GM19395 (cell line): Measurements from ENCODE around the gene CCP110.
A peak's percentile ranks its signal among the peaks of the same experiment; 100 is the strongest.

Source experiments
- ATAC-seq: cut with Tn5 transposase; IDR thresholded peaks from one replicate; pipeline ENCODE4 v1.9.1; 2021; ENCODE audit warnings: mild to moderate bottlenecking, moderate library complexity; ENCODE audit not compliant: unreplicated experiment

Gene CCP110

DNA sequence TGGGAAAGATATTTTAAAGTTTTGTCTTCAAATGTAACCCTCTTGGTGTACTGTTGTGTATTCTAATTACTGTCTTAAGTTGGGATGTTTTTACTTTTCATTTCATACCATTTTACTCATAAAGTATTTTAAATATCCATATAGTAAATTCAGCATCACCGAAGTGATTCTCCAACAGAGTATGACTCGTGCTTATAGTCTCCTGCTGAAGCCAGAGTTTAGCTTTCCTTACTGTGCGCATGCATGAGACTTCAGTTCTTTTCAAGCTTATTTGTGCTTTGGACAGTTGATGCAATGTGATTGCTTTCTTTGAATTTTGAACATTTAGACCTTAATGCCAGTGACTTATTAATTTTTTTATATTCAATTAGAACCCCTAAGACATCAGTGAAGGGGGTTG, 24.4 kb downstream of the CCP110 start:
- no peak for ATAC-seq

DNA sequence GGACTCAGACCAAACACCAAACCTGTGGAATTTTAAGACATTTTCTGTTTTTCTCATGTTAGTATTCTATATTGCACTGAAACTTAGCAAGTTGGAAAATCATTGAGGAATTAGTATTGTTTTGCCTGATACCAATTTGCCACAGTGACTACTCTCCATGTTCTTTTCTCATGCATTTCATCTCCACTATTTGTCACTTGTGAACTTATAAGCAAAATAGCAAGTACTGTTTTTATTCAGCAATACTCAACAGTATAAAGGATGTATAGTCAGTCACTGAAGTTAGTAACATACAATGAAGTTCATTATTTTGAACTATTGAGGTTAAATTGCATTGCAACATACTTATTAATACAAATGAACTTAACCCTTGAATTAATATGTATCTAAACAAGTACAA, 25.9 kb downstream of the CCP110 start:
- ATAC-seq, result no peak

DNA sequence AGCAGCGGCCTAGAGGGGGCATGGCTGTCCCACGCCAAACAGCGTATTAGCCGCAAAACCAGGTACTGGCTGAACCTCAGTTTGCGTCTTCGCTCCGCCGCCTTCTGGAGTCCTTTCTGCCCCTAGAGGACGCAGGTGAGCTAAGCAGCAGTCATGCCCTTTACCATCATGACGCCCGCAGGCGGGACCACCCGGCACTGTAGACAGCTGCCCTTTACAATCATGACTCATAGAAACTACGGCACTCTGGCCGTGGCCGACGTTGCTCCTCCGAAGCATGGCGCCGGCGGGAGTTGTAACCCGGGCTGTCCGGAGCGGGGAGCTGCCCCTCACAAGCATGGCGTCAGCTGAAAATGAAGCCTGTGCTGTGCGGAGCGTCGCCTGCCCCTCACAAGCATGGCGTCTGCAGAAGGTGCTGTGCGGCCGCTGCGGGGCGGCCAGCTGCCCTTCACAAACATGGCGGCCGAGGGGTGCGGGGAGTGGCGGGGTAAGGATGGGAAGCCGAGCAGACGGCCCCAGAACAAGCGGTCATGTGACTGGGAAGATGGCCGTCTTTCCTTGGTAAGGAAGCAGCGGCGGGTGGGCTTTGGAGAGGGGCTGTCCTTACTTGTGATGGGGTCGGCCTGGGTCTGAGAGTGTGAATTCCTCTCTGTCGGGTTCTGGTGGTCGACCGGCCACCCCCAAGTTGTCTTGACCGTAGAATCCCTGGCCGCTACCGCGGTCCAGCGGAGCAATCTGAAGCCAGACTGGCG, 31.6 kb downstream of the CCP110 start, which contains the start of gene VPS35L:
TSS of gene VPS35L (plus strand) at position 518 of the 752 bp plus-strand sequence. CDS start at position 545, 27 bp downstream.
- peak; percentile 95 for ATAC-seq

DNA sequence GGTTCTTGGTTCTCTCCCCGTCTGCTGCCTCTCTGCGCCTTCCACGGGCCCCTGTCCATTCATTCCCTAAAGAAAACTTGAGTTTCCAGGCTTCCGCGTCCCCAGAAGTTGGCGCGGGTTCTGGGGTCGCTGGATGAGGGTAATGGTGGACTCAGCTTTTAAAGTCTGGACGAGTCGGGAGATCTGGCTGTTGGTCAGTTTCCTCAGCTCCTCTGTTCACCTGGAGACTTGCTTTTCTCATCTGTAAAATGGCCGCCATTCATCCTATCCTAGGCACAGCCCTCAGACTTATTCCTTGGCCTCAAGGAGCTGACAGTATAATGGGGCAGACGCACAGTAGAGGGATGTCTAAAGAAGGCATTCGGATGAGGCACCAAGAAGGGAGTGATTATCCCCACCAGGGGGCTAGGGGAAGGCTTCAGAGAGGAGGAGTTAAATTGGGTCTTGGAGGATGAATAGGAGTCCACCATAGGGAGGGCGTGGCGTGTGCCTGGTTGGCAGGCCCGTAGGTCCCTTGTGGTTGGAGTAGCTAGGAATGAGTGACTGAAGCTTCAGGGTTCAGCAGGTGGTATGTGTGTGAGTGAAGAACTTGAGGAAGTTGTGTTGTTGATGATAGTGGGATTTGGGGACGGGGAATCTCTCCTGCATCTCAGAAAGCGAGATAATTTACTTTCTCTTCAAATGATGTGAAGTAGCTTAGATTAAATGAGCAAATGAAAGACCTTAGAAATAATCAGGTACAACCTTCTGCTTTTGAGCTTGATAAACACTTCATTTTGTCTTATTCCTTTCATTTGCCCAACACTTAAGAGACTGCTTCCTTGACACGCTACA, 32.4 kb downstream of the CCP110 start:
- ATAC-seq, result peak; percentile 9

DNA sequence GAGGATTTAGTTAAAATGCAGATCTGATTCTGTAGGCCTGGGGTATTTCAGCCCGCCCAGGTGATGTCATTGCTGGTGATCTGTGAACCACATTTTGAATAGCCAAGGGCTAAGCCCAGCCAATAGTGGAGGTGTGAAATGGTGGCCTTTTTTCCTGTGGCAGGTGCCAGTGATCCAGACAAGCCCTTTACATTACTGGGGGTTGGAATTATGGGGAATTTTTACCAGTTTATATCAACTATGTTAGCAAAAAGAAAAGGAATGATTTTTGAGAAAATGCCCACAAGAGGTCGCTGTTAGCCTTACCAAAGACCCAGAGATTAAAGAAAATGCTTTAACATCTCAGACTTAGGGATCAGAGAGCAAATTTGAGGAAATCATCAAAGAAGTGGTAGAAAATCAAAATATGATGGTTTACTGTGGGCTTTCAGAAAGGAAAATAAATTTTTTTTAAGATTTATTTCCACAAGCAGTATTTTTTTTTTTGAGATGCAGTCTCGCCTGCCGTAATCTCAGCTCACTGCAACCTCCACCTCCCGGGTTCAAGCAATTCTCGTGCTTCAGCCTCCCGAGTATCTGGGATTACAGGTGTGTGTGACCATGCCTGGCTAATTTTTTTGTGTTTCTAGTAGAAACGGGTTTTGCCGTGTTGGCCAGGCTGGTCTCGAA, 35.6 kb downstream of the CCP110 start:
- ATAC-seq, result no peak

DNA sequence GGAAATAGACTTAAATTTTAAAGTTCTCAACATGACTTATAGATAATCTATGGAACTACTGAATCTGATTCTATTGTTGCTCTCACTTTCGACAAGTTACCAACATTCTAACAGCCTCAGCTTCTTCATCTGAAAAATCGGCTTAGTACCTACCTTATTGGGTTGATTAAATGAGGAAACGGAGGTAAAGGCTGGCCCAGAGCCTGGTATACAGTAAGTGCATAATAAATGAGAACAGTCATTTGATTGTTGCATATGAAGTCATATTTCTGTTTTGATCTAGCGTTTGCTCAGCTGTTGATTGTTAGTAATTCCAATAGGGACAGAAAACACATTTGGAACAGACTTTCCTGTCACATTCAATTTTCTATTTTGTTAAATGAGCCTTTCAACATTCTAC, 36.3 kb downstream of the CCP110 start:
- ATAC-seq, result no peak

DNA sequence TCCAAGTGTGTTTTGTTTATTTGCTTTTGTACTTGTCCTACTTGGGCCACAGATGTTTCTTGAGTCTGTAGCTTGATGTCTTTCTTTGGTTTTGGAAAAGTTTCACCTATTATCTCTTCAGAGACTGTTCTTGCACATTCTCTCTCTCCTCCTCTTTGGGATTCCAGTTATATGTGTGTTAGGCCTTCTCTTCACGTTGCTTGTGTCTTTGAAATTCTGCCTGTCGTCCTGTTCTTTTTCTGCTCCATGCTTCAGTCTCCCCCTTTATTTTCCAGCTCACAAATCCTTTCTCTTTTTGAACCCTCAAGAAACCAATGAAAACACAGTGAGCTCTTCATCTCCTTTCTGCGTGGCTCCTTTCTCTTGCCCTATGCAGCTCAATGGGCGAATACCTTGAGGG, 39.6 kb downstream of the CCP110 start:
- no peak for ATAC-seq

DNA sequence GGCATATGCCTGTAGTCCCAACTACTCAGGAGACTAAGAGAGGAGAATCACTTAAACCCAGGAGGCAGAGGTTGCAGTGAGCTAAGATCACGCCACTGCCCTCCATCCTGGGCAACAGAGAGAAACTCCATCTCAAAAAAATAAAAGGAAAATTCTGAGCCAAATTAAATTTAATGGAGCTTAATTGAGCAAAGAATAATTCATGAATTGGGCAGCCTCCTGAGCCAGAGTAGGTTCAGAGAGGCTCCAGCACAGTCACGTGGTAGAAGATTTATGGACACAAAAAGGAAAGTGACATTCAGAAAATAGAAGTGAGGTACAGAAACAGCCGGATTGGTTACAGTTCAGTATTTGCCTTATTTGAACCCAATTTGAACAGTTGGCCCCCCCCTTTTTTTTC, 42.6 kb downstream of the CCP110 start:
- ATAC-seq, result no peak

DNA sequence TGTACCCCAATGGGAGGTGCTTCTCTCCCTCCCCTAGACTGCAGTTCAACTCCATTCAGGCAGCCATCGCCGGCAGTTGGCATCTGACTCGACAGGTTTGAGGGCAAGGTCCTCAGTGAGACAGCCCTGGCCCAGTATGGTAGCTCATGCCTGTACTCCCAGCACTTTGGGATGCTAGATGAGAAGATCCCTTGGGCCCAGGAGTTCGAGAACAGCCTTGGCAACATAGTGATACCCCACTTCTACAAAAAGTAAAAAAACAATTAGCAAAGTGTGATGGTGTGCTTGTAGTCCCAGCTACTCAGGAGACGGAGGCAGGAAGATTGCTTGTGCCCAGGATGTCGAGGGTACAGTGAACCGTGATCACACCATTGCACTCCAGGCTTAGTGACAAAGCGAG, 43.8 kb downstream of the CCP110 start:
- no peak for ATAC-seq

DNA sequence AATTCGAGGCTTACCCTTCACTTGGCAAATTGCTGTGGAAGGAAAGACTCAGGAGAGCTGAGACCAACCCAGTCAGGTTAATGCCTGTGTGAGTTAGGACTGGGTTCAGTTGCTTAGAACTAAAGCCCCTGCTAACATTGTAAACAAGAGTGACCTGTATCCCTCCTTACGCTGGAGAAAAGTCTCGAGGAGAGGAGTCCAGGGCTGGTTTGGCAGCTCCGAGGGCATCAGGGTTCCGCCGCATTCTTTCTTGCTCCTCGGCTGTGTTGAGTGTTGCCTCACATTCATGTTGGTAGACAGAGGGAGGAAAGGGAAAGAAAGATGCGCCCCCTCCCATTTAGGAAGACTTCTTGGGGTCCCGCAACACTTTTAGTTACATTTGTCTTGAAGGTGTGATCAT, 50.3 kb downstream of the CCP110 start:
- no peak for ATAC-seq

DNA sequence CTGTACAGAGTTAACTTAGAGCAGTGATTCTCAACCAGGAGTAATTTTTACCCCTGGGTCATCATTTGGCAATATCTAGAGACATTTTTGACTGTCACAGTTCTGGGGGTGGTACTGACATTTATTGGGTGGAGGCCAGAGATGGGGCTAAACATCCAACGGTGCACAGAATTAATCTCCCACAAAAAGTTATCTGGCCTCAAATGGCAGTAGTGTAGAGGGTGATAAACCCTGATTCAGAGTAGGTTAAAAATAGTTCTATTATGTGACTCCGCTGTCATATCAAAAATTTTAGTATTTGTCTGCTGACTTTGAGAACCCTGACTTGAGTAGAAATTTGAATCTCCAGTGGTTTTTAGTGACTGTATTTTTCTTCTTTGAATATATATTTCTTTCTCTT, 50.9 kb downstream of the CCP110 start:
- ATAC-seq, result no peak

DNA sequence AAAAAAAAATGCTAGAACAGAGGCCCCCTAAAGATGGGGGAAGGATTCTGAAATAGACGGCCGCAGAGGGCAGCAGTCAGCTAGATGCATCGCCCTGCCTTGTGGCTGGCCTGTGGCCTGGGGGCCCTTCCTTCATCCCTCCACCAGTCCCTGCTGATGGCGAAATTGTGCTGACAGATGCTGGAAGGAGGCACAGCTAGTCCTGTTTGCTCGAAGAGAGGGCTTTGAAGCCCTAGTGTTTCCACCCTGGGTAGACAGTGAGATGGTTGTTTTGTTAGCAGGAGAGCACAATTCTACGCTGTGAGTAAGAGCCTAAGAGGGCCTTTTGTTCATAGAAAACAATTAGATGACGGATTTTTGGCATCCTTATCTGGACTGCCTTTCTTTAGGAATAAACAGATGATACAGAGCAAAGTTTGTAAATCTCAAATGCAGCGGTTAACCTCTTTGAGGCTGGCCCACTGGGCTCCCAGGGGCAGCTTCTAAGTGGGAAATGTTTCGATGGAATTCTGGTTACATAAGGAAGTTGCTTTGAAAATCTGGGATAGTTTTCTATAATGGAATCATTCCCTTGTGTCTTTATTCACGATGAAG, 54.7 kb downstream of the CCP110 start:
- ATAC-seq, result no peak

DNA sequence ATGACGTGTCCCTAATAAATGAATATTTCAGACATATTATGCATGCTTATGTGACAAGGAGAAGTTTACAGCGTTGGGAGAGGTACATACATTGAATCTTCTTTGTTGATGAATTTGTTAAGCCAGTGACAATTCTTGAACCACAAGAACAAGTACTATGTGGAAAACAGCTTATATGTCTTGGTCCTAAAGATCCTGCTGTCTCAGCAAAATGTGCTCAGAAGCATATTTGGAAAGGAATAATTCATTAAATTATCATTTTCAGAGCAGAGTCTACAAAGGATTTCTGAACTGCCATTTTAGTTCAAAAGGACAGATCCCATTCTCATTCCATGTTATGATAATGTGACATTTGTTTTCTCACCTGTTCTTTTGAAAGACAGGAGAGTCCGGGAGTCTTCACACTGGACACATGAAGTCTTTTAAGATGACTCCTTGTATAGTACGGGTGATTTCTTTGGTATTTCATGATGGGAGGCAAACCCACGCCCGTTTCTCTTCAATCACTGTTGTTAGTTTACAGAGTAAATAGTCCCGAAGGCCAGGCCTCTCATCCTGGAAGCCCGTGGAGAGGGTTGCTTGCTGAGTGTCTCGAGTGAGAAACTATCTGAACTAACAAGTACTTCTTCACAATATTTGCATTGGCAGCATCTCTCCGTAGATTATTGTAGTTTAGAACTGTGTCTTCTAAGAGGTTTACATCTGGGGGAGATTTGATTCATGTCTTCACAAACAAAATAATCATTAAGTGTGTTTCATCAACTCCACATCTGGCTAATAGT, 58.5 kb downstream of the CCP110 start:
- ATAC-seq, result no peak

DNA sequence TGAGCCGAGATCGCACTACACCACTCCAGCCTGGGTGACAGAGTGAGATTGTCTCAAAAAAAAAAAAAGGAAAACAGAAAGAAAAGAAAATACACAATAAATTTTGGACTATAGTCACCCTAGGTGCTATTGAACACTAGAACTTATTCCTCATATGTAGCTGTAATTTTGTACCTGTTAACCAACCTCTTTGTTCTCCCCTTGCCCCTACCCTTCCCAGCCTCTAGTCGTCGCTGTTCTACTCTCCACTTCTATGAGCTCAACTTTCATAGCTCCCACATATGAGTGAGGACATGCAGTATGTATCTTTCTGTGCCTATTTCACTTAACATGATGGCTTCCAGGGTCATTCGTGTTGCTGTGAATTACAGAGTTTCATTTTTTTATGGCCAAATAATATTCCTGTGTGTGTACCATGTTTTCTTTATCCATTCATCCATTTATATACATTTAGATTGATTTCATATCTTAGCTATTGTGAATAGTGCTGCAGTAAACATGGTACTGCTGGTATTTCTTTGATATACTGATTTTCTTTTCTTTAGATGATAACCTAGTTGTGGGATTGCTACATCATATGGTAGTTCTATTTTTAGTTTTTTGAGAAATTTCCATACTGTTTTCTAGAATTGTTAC, 60.0 kb downstream of the CCP110 start:
- no peak for ATAC-seq

DNA sequence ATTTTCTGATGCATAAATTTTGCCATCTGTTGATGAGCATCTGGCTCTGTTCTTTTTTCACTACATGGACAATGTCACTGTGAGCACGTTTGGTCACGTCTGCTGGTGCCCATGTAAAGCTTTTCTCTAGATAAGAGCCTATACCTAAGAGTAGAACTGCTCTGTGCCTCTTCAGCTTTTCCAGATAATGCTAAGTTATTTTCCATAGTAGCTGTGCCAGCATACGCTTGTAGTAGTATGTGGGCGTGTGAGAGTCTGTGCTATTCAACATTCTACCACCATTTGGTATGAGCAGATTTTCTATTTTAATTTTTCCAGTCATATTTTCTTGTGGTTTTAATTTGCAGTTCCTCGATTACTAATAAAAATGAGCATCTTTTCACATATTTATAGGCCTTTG, 64.9 kb downstream of the CCP110 start:
- no peak for ATAC-seq

DNA sequence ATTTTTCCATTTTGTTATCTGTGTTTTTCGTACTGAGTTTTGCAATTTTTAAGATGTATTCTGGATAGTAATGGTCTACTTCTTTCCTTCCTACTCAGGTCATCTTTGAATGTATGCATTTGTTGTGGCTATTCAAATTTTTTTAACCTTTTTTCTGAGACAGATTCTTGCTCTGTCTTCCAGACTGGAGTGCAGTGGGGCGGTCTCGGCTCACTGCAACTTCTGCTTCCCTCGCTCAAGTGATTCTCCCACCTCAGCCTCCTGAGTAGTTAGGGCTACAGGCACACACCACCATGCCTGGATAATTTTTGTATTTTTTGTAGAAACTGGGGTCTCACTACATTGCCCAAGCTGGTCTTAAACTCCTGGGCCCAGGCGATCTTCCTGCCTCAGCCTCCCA, 65.4 kb downstream of the CCP110 start:
- ATAC-seq, result no peak

DNA sequence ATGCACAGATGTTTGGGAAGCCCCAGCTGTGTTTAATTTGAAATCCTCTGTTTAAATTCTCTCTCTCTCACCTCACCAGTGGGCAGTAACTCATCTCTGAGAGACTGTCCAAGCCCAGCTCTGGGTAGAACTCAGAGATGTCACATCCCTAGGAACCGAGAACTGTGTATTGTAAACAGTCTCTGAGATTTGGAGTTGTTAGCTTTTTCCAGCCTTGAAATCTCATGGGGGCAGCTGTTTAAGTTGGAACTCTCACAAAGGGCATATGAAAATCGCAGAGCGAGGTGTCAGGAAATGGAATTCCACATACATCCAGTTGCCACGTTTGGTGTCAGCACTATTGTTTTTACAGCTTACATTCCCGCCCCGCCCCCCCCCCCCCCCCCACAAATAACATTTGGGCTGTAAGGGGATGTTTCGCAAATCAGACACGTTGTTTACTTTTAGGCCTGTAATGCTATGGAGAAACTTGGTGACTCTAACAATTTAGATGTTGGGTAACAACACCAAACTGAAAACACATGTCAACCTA, 66.1 kb downstream of the CCP110 start:
- no peak for ATAC-seq

DNA sequence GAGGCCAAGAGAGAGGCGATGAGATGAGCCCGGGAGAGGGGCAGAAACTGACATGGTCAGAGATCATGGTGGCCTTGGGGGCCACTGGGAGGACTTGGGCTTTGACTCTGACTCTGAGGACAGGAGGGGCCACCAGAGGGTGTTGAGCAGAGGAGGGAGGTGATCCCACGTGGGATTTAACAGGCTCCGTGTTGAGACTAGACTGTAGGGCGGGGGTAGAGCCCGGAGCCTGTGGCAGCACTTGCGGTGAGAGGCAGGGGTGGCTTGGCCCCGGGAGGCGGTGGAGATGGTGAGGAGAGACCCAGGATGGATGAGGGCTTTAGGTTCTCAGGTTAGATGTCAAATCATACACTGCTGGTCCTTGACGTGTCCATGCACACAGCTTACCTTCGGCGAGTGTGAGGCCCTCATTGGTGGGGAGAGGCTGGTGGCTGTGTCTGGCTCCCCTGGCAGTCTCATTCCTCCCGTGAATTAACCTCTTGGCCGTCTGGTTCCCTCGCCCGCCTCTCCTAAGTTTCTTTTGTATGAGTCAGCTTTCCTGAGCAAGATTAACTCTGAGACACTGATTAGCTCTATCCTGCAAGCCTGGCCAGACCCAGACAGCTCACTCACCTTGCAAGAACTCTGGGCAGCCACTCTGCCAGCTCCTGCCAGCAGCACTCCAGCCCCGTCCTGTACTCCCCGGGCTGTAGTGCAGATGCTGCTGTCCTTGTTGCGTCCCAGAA, 71.5 kb downstream of the CCP110 start:
- no peak for ATAC-seq
